ENCODE data around the gene ZBTB7B. TPM values are rescaled to one million over a fixed set of nuclear protein-coding genes. Genes with fewer than 3 reads are reported as not detected.

Gene ZBTB7B
- total RNA-seq, 4 donors from 2014 or later = 44.6 to 53.4 (median 49.5) TPM

DNA sequence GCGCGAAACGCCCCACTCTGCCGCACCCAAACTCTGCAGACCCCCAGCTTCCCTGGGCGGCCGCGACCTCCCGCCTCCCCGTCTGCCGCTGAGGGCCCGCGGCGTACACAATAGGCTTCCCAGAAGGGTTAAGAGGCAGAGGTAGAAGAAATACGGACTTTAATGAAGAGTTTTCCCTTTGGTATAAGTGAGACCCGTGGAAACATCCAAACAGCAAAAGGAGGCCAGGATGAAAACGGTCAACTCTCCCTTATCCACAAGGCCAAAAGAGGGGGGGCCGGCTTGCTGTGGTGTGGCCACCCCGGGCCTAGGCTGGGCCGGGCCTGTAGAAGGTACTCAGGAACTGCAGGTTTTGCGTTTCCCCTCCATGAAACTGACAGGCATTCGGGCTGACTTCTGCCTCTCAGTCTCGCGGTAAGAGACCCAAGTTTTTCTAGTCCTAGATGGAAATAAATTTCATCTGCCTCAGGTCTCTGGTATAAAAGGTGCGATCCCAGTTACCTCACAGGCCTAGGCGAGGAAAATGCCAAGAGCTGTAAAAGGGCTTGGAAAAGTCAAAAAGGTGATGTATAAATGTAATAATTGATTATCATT is 40.3 kb upstream of the ZBTB7B start:
- 3 to 4% methylated on average over 19 to 25 of the region's 25 CpGs for WGBS, 2 donors
- peak in 1 of 2 donors; percentile 24 for DNase-seq (ENCODE audit: low spot score in 2 of 2)
- Histone ChIP-seq H3K27me3 (no peaks in the 10 kb centered on the region), H3K36me3 (peaks cover 0 to 67% (median 12%) of the 10 kb centered on the region in 3 donors), H3K27ac (peak overlapping the region; percentile 94 to 100 (median 99)), H3K4me1 (peaks cover 0 to 57% (median 19%) of the 10 kb centered on the region in 4 donors), H3K4me3 (peak overlapping the region; percentile 77 to 96 (median 94)), H3K9me3 (no peaks in the 10 kb centered on the region)
- TF ChIP-seq, protein P1, sequence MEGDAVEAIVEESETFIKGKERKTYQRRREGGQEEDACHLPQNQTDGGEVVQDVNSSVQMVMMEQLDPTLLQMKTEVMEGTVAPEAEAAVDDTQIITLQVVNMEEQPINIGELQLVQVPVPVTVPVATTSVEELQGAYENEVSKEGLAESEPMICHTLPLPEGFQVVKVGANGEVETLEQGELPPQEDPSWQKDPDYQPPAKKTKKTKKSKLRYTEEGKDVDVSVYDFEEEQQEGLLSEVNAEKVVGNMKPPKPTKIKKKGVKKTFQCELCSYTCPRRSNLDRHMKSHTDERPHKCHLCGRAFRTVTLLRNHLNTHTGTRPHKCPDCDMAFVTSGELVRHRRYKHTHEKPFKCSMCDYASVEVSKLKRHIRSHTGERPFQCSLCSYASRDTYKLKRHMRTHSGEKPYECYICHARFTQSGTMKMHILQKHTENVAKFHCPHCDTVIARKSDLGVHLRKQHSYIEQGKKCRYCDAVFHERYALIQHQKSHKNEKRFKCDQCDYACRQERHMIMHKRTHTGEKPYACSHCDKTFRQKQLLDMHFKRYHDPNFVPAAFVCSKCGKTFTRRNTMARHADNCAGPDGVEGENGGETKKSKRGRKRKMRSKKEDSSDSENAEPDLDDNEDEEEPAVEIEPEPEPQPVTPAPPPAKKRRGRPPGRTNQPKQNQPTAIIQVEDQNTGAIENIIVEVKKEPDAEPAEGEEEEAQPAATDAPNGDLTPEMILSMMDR (IDR thresholded peaks at IDR 0.05) = no peak
- TF ChIP-seq EP300 (IDR thresholded peaks at IDR 0.05) (no peak), POLR2A (IDR thresholded peaks at IDR 0.05) (no peak)

- Histone ChIP-seq H3K27ac (peak overlapping the region in 3 of 4 donors; percentile 14 to 99 (median 94)), H3K27me3 (no peaks in the 10 kb centered on the region), H3K4me1 (peaks cover 0 to 54% (median 18%) of the 10 kb centered on the region in 4 donors), H3K4me3 (peak overlapping the region in 3 of 4 donors; percentile 77 to 96 (median 94)), H3K9me3 (no peaks in the 10 kb centered on the region), H3K36me3 (peaks cover 0 to 73% (median 18%) of the 10 kb centered on the region in 3 donors)
- no peak for DNase-seq (ENCODE audit: low spot score in 2 of 2)
- 47 to 53% methylated on average over 6 of the region's 6 CpGs for WGBS, 2 donors
- no peak for TF ChIP-seq EP300 (IDR thresholded peaks at IDR 0.05)
- TF ChIP-seq, protein P1 (IDR thresholded peaks at IDR 0.05) = no peak
Measured at GRCh38 chr1:154962795-154963330, 39.7 kb upstream of the ZBTB7B start.

- Histone ChIP-seq H3K4me1 (peaks cover 0 to 57% (median 19%) of the 10 kb centered on the region in 4 donors), H3K27ac (no peak overlapping the region), H3K4me3 (no peak overlapping the region), H3K9me3 (no peaks in the 10 kb centered on the region), H3K27me3 (no peaks in the 10 kb centered on the region), H3K36me3 (peaks cover 0 to 73% (median 21%) of the 10 kb centered on the region in 3 donors)
- no peak for DNase-seq (ENCODE audit: low spot score in 2 of 2)
- WGBS, 2 donors = 77 to 80% methylated on average over 8 of the region's 8 CpGs
- TF ChIP-seq EP300 (IDR thresholded peaks at IDR 0.05) (no peak), POLR2A (IDR thresholded peaks at IDR 0.05) (no peak)
- TF ChIP-seq, protein P1 (IDR thresholded peaks at IDR 0.05) = no peak
Measured at GRCh38 chr1:154963643-154964042, 39.0 kb upstream of the ZBTB7B start.

DNA sequence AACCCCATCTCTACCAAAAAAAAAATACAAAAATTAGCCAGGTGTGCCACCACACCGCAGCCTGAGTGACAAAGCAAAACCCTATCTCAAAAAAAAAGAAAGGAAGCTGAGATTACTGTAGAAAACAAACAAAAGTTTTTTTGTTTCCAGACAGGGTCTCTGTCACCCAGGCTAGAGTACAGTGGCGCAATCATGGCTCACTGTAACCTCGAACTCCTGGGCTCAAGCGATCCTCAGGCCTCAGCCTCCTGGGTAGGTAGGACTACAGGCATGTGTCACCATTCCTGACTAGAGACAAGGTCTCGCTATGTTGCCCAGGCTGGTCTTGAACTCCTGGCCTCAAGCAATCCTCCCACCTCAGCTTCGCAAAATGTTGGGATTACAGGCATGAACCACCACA is 38.2 kb upstream of the ZBTB7B start:
- no peak overlapping the region for H3K4me3 ChIP-seq
- TF ChIP-seq EP300 (IDR thresholded peaks at IDR 0.05) (no peak), POLR2A (IDR thresholded peaks at IDR 0.05) (no peak)
- TF ChIP-seq, protein P1 (IDR thresholded peaks at IDR 0.05) = no peak
- 81% methylated on average over 6 of the region's 6 CpGs for WGBS, 2 donors
- peaks cover 0 to 73% (median 21%) of the 10 kb centered on the region in 3 donors for H3K36me3 ChIP-seq
- H3K27me3 ChIP-seq = no peaks in the 10 kb centered on the region
- no peak for DNase-seq (ENCODE audit: low spot score in 2 of 2)
- H3K4me1 ChIP-seq = peaks cover 0 to 63% (median 23%) of the 10 kb centered on the region in 4 donors
- no peaks in the 10 kb centered on the region for H3K9me3 ChIP-seq
- H3K27ac ChIP-seq = no peak overlapping the region

GRCh38 chr1:154966111-154966510 is 36.5 kb upstream of the ZBTB7B start:
- Histone ChIP-seq H3K27ac (peak overlapping the region in 1 of 4 donors; percentile 10), H3K4me3 (no peak overlapping the region), H3K27me3 (no peaks in the 10 kb centered on the region), H3K4me1 (peaks cover 0 to 66% (median 32%) of the 10 kb centered on the region in 4 donors), H3K36me3 (peaks cover 0 to 66% (median 21%) of the 10 kb centered on the region in 3 donors), H3K9me3 (no peaks in the 10 kb centered on the region)
- TF ChIP-seq POLR2A (IDR thresholded peaks at IDR 0.05) = no peak
- no peak for DNase-seq (ENCODE audit: low spot score in 2 of 2)
- 81% methylated on average over 7 of the region's 7 CpGs for WGBS, 2 donors

All from tibial nerve (tissue), 4 donors.